Stimulated activated CD4-positive, alpha-beta T cell treated with anti-CD3 and anti-CD28 coated beads, TNF-alpha, amount 100 ng/mL, for 48 hours (primary cell): ENCODE measurements around the gene AHRR.
A peak's percentile ranks its signal among the peaks of the same experiment; 100 is the strongest.

ENCODE experiments used
- DNase-seq, 3 donors: peaks; one replicate each; pipeline ENCODE4 v3.0.0-alpha.2; 2020; ENCODE audit warnings: low read depth in 3 of 3

AHRR gene

GRCh38 chr5:442335-443238, 121.1 kb downstream of the AHRR start, which contains the start of gene EXOC3:
Gene EXOC3, plus strand, starts transcription at chr5:443176. Its CDS starts 3,030 bp downstream, at chr5:446206.
- peak; percentile 40 to 70 (median 48) for DNase-seq

DNA sequence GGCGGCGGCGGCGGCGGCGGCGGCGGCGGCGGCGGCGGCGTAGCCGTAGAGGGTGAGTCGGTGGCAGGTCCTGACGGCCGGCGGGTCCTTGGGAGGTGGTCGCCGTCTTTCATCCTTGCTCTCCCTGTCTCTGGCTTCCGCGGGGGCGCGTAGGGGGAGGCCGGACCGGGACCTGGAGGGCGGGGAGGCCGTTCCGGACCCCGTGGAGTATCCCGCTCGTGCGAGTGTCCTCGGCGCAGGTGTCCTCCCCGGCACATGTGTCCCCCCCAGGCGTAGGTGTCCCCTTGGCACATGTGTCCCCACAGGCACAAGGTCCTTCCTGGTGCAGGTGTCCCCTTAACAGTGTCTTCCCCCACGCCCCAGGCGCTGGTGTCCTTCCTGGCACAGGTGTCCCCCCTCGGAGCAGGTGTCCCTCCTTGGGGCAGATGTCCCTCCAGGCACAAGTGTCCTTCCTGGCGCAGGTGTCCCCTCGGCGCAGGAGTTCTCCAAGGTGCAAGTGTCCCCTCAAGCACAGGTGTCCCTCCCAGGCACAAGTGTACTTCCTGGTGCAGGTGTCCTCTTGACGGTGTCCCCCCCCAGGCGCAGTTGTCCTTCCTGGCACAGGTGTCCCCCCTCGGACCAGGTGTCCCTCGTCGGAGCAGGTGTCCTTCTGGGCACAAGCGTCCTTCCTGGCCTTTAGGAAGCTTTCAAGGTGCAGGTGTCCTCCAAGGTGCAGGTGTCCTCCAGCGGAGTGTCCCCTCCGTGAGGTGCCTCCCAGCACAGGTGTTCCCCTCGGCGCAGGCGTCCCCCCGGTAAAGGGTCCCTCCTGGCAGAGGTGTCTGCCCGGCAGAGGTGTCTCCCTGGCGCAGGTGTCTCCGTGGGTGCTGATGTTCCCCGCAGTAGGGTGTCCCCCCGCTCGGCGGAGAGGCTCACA, 122.0 kb downstream of the AHRR start:
- peak in 1 of 3 donors; percentile 27 for DNase-seq

GRCh38 chr5:444226-444625, 122.7 kb downstream of the AHRR start:
- no peak for DNase-seq

GRCh38 chr5:445591-445990, 124.1 kb downstream of the AHRR start:
- no peak for DNase-seq

- no peak for DNase-seq
Measured at GRCh38 chr5:446066-446882, 124.8 kb downstream of the AHRR start.

GRCh38 chr5:446883-447263, 125.4 kb downstream of the AHRR start:
- no peak for DNase-seq

DNA sequence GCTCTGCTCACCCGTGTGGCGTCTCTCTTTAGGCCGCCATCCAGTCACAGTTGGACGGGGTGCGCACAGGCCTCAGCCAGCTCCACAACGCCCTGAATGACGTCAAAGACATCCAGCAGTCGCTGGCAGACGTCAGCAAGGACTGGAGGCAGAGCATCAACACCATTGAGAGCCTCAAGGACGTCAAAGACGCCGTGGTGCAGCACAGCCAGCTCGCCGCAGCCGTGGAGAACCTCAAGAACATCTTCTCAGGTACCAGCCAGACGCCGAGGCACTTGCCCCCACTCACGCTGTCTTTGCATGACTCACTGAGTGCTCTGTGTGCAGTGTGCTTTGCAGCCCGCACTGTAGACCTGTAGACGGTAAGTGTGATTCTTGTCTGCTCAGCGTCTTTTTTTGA, 126.0 kb downstream of the AHRR start:
- no peak for DNase-seq

- DNase-seq, result no peak
Measured at GRCh38 chr5:448061-448765, 126.7 kb downstream of the AHRR start.

DNA sequence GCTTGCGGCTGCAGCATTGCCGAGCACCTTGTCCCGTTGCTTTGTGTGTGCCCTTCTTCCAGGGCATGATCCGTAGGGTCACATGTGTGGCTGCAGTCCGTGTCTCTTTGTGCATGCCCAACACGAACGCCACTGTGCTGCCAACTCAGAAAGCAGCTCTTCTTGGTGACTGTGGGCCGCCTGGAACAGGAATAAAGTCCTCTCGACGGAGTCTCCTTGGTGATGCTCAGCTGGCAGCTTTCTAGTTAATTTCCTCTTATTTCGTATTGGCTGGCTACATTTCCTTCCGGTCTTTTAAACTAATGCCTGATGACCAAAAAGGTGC, 127.2 kb downstream of the AHRR start:
- DNase-seq, result no peak

DNA sequence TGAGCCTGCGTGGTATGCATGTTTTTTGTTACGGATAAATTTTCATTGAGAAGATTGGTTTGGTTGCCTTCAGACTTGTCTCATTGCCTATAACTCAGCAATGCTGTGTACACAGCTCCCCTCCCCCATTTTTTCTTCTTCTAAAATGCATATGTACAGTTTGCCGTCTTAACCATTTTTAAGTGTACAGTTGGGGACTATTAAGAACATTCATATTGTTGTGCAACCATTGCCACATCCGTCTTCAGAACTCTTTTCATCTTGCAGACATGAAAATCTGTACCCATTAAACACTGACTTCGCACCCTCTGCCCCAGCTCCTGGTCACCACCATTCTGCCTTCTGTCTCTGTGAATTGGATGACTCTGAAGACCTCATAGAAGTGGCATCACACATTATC, 127.6 kb downstream of the AHRR start:
- no peak for DNase-seq

DNA sequence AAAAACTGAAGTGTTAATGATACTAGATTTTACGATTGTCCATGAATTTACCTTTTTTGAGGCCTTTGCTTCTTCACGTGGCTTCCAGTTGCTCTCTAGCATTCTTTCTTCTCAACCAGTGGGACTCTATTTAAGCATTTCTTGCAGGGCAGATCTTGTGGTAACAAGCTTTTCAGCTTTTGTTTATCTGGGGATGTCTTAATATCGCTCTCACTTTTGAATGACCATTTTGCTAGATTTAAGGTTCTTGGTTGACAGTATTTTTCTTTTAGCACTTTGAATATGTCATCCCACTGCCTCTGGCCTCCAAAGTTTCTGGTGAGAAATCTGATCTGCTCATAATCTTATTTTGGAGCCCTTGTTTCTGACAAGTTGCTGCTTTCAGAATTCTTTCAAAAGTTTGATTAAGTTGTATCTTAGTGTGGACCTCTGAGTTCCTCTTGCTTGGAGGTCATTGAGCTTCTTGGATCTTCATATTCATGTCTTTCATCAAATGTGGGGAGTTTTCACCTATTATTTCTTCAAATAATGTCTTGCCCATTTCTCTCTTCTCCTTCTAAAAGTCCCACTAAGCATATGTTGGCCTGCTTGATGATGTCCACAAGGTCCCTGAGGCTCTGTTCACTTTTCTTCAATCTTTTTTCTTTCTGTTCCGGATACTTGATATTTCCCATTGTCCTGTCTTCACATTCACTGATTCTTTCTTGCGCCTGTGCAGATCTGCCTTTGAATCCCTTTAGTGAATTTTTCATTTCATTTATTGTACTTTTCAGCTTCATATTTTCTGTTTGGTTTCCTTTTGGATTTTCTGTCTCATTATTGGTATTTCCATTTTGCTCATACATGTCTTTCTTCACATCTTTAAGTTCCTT, 130.3 kb downstream of the AHRR start:
- no peak for DNase-seq

GRCh38 chr5:452978-453710, 131.6 kb downstream of the AHRR start:
- no peak for DNase-seq

DNA sequence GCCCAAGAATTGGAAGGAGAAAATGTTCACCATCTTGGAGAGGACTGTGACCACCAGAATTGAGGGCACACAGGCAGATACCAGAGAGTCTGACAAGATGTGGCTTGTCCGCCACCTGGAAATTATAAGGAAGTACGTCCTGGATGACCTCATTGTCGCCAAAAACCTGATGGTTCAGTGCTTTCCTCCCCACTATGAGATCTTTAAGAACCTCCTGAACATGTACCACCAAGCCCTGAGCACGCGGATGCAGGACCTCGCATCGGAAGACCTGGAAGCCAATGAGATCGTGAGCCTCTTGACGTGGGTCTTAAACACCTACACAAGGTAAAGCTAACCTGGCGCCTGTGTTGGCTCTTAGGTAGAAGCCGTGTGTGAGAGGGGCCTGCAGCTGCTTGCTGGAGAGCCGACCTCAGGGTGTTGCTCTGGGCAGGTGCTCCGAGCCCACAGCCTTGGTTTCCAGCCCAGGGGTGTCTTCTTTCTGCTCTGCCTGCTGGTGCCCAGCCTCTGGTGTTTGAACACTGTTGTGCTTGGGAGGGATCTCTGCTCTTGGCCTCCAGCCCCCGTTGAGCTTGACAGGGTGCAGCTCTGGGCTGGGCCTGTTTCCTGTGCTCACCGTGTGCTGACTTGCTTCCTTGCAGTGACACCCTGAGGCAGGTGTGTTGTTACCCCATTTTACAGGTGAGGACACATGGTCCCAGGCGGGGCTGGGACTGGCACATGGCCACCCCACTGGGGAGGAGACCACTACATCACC, 132.4 kb downstream of the AHRR start:
- no peak for DNase-seq

GRCh38 chr5:454936-455335, 133.4 kb downstream of the AHRR start:
- no peak for DNase-seq

DNA sequence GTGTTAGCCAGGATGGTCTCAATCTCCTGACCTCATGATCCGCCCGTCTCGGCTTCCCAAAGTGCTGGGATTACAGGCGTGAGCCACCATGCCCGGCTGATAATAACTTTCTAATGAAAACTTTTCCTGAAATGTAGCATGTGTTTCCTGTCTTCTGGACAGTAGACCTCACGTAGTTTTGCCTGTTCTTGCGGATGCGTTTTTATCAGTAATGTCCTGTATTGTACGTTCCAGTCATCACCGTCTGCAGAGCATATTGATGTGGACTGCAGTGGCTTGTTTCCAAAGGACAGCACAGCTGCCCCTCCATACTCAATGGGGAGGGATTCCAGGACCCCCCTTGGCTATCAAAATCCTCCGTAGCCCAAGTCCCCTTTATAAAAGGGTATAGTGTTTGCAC, 134.3 kb downstream of the AHRR start:
- DNase-seq, result no peak

GRCh38 chr5:456351-457194, 135.1 kb downstream of the AHRR start:
- DNase-seq, result no peak

GRCh38 chr5:457195-457961, 135.9 kb downstream of the AHRR start:
- no peak for DNase-seq
